Endothelial cell of umbilical vein (primary cell): ENCODE data around the gene UBE2E3. TPM values are rescaled to one million over a fixed set of nuclear protein-coding genes. Genes with fewer than 3 reads are reported as not detected.

ENCODE experiments used
- BruUV-seq: library from RNA; stranded (reverse); fragments of 400-500 nt; replicated peaks from 2 replicates; lab custom pipeline; 2021; lab: Mats Ljungman, UMichigan
- CTCF ChIA-PET: fragments of 300-600, 350-600 bp; sonication (Branson Sonifier 250); formaldehyde crosslinking; loops from one replicate; lab custom pipeline; 2021; ENCODE audit warnings: antibody characterized with exemption, inconsistent platforms; lab: Charles Lee
- POLR2A ChIA-PET: fragments of 300-600, 350-600 bp; sonication (Branson Sonifier 250); formaldehyde crosslinking; loops from one replicate; lab custom pipeline; 2021; ENCODE audit warnings: antibody characterized with exemption, inconsistent platforms; lab: Charles Lee
- DNase-seq: peaks from one replicate; pipeline ENCODE4 v3.0.0-alpha.2; 2011; ENCODE audit warnings: low read depth, low spot score
- FAIRE-seq: peaks from 2 replicates; lab custom pipeline; 2011; peaks lifted over from hg19 to GRCh38; lab: Jason Lieb, UNC
- H2AFZ ChIP-seq: 2 replicates; pipeline ENCODE4 v1.6.0; 2012; ENCODE audit warnings: low read depth, low read length, control low read depth, inconsistent platforms
- H3K27ac ChIP-seq: 2 replicates; pipeline ENCODE4 v1.5.1; 2011; ENCODE audit warnings: low read depth, mild to moderate bottlenecking, control low read depth, low read length, moderate library complexity; ENCODE audit not compliant: insufficient read depth
- H3K27me3 ChIP-seq, 2 experiments: 2 replicates each; pipeline versions ENCODE4 v1.6.0 to v1.6.1; 2011; ENCODE audit warnings: low read length in 2 of 2, mixed read lengths in 1 of 2; ENCODE audit not compliant: control insufficient read depth in 2 of 2, insufficient read depth in 2 of 2
- H3K36me3 ChIP-seq, 2 experiments: 2 replicates in 1 of 2; 3 replicates in 1 of 2; pipeline ENCODE4 v1.5.1; 2011; ENCODE audit warnings: low read length in 2 of 2, mild to moderate bottlenecking in 1 of 2, moderate library complexity in 1 of 2; ENCODE audit not compliant: control insufficient read depth in 2 of 2, insufficient read depth in 2 of 2; ENCODE audit errors: extremely low read depth in 1 of 2
- H3K4me1 ChIP-seq: 3 replicates; pipeline ENCODE4 v1.5.1; 2011; ENCODE audit warnings: mild to moderate bottlenecking, low read length; ENCODE audit not compliant: control insufficient read depth, insufficient read depth; ENCODE audit errors: extremely low read depth
- H3K4me2 ChIP-seq: 2 replicates; pipeline ENCODE4 v1.6.1; 2011; ENCODE audit warnings: low read length, control low read depth, mixed read lengths; ENCODE audit not compliant: insufficient read depth
- H3K4me3 ChIP-seq, 3 experiments: fragments of 200-600 bp in 1 of 3; sonication (generic), shearing (Covaris generic) in 1 of 3; replicated peaks in 1 of 3; 2 replicates each; pipeline ENCODE4 v1.5.1; 2011 to 2016; ENCODE audit warnings: control low read depth in 3 of 3, low read length in 3 of 3, mild to moderate bottlenecking in 2 of 3, inconsistent platforms in 1 of 3, low read depth in 1 of 3, moderate library complexity in 1 of 3; ENCODE audit not compliant: insufficient read depth in 1 of 3
- H3K79me2 ChIP-seq: 2 replicates; pipeline ENCODE4 v1.6.0; 2012; ENCODE audit warnings: low read length, inconsistent platforms; ENCODE audit not compliant: control insufficient read depth, insufficient read depth
- H3K9ac ChIP-seq: replicated peaks from 2 replicates; pipeline ENCODE3; 2011; ENCODE audit warnings: low read length, control low read depth; ENCODE audit not compliant: insufficient read depth; ENCODE audit errors: extremely low read depth
- H3K9me1 ChIP-seq: replicated peaks from 3 replicates; pipeline ENCODE4 v1.6.0; 2011; ENCODE audit warnings: mild to moderate bottlenecking, low read length; ENCODE audit not compliant: control insufficient read depth, insufficient read depth; ENCODE audit errors: extremely low read depth
- H3K9me3 ChIP-seq: replicated peaks from 2 replicates; pipeline ENCODE4 v1.5.1; 2012; ENCODE audit warnings: low read length, inconsistent platforms; ENCODE audit not compliant: control insufficient read depth, insufficient read depth
- H4K20me1 ChIP-seq: replicated peaks from 2 replicates; pipeline ENCODE3; 2011; ENCODE audit warnings: mild to moderate bottlenecking, low read length; ENCODE audit not compliant: control insufficient read depth, insufficient read depth; ENCODE audit errors: extremely low read depth
- EZH2 ChIP-seq: IDR thresholded peaks from 2 replicates; pipeline ENCODE4 v1.6.1; 2012; ENCODE audit warnings: borderline replicate concordance, low read depth, mild to moderate bottlenecking, moderate library complexity, low read length, inconsistent platforms; ENCODE audit not compliant: severe bottlenecking
- FOS ChIP-seq: IDR thresholded peaks from 2 replicates; pipeline ENCODE4 v1.6.1; 2011; ENCODE audit warnings: mild to moderate bottlenecking, low read length, moderate library complexity, borderline replicate concordance; ENCODE audit not compliant: insufficient read depth
- GATA2 ChIP-seq: IDR thresholded peaks from 2 replicates; pipeline ENCODE4 v1.7.0; 2011; ENCODE audit warnings: low read depth, mild to moderate bottlenecking, moderate library complexity, mixed read lengths, low read length; ENCODE audit not compliant: insufficient read length, insufficient read depth
- JUN ChIP-seq: IDR thresholded peaks from 2 replicates; pipeline ENCODE4 v1.6.1; 2011; ENCODE audit warnings: borderline replicate concordance, low read depth; ENCODE audit not compliant: insufficient read length, insufficient read depth
- MYC ChIP-seq: IDR thresholded peaks from one replicate; pipeline ENCODE4 v1.6.1; 2011; ENCODE audit warnings: mild to moderate bottlenecking, low read depth, low read length
- POLR2A ChIP-seq: IDR thresholded peaks from 2 replicates; pipeline ENCODE4 v1.6.1; 2012; ENCODE audit warnings: low read depth, mild to moderate bottlenecking, control low read depth, low read length
- POLR2AphosphoS5 ChIP-seq: IDR thresholded peaks from 2 replicates; pipeline ENCODE4 v1.6.1; 2012; ENCODE audit warnings: low read depth, mild to moderate bottlenecking, control low read depth, low read length, moderate library complexity; ENCODE audit not compliant: insufficient read depth
- dilution Hi-C: fragments of 300-500 bp; cut with MboI; formaldehyde crosslinking; loops from one replicate; pipeline ENCODE4 v1.15.0; 2019; ENCODE audit warnings: low sequenced_read_pairs; ENCODE audit not compliant: extremely low pct_ligation_motif_present
- intact Hi-C: fragments of 100-400 bp; cut with micrococcal nuclease; formaldehyde crosslinking; loops from one replicate; pipeline ENCODE4 v1.10.0; 2022
- polyA plus RNA-seq, 4 experiments: library from polyadenylated mRNA; depleted of rRNA in 3 of 4; stranded (reverse) in 3 of 4; unstranded in 1 of 4; fragments of >200 nt; gene quantifications; 2 replicates each; pipeline versions ENCODE4 v1.2.1 to v1.2.3, GENCODE V29; 2011 to 2012; ENCODE audit warnings: missing spikeins in 1 of 4
- total RNA-seq: library from RNA; stranded (reverse); gene quantifications from 2 replicates; pipeline ENCODE4 v1.2.3, GENCODE V29; 2021
- TF ChIP-seq, protein P1 (sequence below), 2 donors: IDR thresholded peaks; 1 replicate in 1 of 2; 2 replicates in 1 of 2; pipeline ENCODE4 v1.5.1; 2011; ENCODE audit warnings: low read length in 2 of 2, mild to moderate bottlenecking in 2 of 2, moderate library complexity in 2 of 2, control low read depth in 1 of 2, inconsistent platforms in 1 of 2, low read depth in 1 of 2; ENCODE audit not compliant: insufficient read depth in 1 of 2; ENCODE audit errors: extremely low read depth in 1 of 2
- TF ChIP-seq, protein P2 (sequence below): IDR thresholded peaks from 2 replicates; pipeline ENCODE4 v1.6.1; 2011; ENCODE audit not compliant: insufficient read depth, insufficient read length

Gene UBE2E3
- total and polyA plus RNA-seq, 2 donors (not counting 3 experiments of a cell fraction or from before 2014, with no cell fraction given), result 81.5 to 107 TPM

DNA sequence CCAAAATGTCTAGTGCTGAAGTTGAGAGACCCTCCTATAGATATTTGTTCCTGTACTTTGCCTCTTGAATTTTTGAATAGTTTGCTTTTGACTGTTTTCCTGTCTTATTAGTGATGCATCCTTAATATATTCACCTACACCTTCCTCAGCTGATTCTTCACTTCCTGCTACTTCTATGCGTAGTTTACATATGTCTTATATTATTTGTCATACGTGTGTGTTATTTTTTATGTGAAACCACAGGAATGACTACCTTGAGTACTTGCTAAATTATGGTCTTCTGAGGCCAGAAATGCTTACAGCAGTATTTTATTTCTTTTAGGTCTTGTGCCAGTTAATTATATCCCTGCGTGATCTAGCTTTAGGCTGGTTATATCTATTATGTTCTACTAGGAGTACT lies 9.9 kb downstream of the UBE2E3 start:
- FAIRE-seq (no peak), DNase-seq (no peak)
- Histone ChIP-seq H3K79me2 (peaks cover 86% of the 10 kb centered on the region), H4K20me1 (peaks cover 8% of the 10 kb centered on the region), H3K4me3 (no peak overlapping the region), H3K9me3 (no peaks in the 10 kb centered on the region), H3K27ac (no peak overlapping the region), H3K36me3 (no peaks in the 10 kb centered on the region), H2AFZ (no peak overlapping the region), H3K4me2 (no peak overlapping the region), H3K9ac (no peak overlapping the region), H3K27me3 (no peaks in the 10 kb centered on the region), H3K9me1 (peaks cover 3% of the 10 kb centered on the region), H3K4me1 (peaks cover 5% of the 10 kb centered on the region)
- dilution Hi-C loops (no loop called here), intact Hi-C loops (no loop called here)
- CTCF ChIA-PET, result interaction anchor here (5.2 kb wide), 1 partner anchor 10 kb away, joined by 33 read pairs; the partner anchor contains the start of gene UBE2E3
- TF ChIP-seq POLR2AphosphoS5 (no peak), GATA2 (no peak), EZH2 (no peak), POLR2A (no peak), FOS (no peak), JUN (no peak), MYC (no peak)
- TF ChIP-seq, protein P1, sequence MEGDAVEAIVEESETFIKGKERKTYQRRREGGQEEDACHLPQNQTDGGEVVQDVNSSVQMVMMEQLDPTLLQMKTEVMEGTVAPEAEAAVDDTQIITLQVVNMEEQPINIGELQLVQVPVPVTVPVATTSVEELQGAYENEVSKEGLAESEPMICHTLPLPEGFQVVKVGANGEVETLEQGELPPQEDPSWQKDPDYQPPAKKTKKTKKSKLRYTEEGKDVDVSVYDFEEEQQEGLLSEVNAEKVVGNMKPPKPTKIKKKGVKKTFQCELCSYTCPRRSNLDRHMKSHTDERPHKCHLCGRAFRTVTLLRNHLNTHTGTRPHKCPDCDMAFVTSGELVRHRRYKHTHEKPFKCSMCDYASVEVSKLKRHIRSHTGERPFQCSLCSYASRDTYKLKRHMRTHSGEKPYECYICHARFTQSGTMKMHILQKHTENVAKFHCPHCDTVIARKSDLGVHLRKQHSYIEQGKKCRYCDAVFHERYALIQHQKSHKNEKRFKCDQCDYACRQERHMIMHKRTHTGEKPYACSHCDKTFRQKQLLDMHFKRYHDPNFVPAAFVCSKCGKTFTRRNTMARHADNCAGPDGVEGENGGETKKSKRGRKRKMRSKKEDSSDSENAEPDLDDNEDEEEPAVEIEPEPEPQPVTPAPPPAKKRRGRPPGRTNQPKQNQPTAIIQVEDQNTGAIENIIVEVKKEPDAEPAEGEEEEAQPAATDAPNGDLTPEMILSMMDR (IDR thresholded peaks at IDR 0.05; ENCODE audit: extremely low read depth in 1 of 2, insufficient read depth in 1 of 2, low read depth in 1 of 2, low read length in 2 of 2), result no peak
- TF ChIP-seq, protein P2, sequence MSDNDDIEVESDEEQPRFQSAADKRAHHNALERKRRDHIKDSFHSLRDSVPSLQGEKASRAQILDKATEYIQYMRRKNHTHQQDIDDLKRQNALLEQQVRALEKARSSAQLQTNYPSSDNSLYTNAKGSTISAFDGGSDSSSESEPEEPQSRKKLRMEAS, result no peak
- POLR2A ChIA-PET, result no interaction called here
- BruUV-seq, result no TSS peak
